K562 (cell line): ENCODE results near the gene CSTPP1.

Experiments
- NR1H2 ChIP-seq: sonication (generic); formaldehyde crosslinking; IDR thresholded peaks from 2 replicates; pipeline ENCODE4 v1.4.0; 2020; ENCODE audit warnings: mild to moderate bottlenecking, missing genetic modification reagents
- ZZZ3 ChIP-seq: fragments of 450-650 bp; IDR thresholded peaks from 2 replicates; pipeline ENCODE4 v1.6.1; 2016; ENCODE audit warnings: antibody characterized with exemption, mild to moderate bottlenecking, moderate library complexity

DNA sequence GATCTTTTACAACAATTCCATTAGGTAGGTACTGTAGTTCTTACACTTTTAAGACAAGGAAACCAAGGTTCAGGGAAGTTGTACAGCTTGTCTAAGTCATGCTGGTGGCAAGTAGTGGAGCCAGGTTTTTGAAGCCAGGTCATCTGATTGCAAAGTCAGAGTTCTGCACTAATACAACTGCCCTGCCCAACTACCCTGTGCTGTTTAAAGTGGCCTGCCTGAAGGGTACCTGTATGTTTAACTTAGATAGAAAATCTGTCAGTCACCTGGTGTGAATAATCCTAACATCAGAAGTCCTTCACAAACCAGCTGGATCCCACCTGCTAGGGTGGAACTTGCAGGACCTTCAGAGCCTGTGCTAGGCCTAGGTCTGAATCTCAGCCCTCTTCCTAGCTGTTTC is 195.9 kb downstream of the CSTPP1 start:
- TF ChIP-seq ZZZ3 (no peak), NR1H2 (CRISPR knock-in tag) (no peak)
